ENCODE data around the gene COL25A1.

The COL25A1 gene

DNA sequence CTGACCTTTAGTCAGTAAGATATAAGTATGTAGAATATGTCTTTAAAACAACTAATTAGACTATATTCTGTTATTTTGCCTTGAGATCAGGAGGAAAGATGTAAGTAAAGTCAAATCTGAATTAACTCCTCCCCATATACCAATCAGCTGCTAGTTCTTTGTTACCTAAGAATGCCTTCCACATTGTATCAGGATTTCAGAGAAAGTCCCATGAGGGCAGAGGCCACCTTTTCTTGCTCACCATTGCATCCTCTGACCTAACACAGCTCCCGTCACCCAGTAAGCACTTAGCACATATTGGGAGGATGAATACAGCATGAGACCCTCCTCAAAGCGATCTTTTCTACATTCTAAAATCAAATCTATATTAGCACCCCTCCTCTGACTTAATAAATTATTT, 87.0 kb downstream of the COL25A1 start:
- no peak for DNase-seq (ENCODE audit: low spot score)
- in situ Hi-C loops (cut with MboI; ENCODE audit: low sequenced_read_pairs, unreplicated experiment): no loop called here
- TF ChIP-seq, protein P1, sequence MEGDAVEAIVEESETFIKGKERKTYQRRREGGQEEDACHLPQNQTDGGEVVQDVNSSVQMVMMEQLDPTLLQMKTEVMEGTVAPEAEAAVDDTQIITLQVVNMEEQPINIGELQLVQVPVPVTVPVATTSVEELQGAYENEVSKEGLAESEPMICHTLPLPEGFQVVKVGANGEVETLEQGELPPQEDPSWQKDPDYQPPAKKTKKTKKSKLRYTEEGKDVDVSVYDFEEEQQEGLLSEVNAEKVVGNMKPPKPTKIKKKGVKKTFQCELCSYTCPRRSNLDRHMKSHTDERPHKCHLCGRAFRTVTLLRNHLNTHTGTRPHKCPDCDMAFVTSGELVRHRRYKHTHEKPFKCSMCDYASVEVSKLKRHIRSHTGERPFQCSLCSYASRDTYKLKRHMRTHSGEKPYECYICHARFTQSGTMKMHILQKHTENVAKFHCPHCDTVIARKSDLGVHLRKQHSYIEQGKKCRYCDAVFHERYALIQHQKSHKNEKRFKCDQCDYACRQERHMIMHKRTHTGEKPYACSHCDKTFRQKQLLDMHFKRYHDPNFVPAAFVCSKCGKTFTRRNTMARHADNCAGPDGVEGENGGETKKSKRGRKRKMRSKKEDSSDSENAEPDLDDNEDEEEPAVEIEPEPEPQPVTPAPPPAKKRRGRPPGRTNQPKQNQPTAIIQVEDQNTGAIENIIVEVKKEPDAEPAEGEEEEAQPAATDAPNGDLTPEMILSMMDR (IDR thresholded peaks at IDR 0.05; ENCODE audit: borderline replicate concordance, control extremely low read depth, extremely low read depth, insufficient read depth, missing control alignments): no peak

DNA sequence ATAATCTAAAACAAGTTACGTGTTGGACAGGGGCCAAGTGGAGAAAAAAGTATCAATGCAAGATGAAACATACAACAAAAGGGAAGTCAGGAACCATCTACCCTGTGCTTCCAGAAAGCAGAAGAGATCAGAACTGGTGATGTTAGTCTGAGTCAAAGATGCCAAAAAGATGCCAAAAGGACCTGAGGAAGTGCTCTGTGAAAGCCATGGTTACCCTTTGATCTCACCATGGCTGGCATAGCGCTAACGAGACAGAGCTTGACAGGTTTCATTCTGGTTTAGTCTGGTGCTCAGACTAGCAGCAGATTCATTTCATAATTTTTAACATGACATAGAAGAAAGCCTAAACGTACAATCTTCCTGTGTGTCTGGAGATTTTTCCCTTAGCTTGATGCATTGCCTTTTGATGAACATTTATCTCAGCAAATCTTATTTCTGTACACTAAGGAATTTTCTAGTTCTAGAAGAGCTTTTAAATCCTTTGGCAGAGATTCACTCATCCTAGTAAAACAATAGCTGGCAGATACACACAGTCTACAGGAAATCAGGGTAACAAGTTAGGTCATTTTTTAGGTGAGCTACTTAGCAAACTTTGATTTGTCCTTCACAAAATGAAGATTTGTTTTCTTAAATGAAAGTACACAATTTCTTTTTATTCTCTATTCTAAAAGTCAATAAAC, 87.7 kb downstream of the COL25A1 start:
- no peak for DNase-seq (ENCODE audit: low spot score)
- TF ChIP-seq, protein P1 (IDR thresholded peaks at IDR 0.05; ENCODE audit: borderline replicate concordance, control extremely low read depth, extremely low read depth, insufficient read depth, missing control alignments): no peak
- in situ Hi-C loops (cut with MboI; ENCODE audit: low sequenced_read_pairs, unreplicated experiment): no loop called here

DNA sequence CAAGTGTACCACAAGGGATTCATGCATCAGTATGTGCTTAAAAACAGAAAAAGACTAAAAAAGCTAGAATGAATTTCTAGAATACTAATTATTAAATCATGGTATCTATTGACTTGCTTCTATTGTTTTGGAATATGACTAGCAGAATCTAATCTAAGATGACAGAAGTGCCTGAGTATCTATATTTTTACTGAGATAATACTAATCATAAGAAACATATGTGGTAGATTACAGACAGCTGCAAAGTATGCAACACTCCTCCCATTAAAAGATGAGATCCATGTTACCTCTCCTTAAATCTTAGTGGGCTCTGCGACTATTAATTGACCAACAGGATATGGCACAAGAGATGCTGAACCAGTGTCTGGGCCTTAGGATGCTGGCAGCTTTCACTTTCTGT, 89.4 kb downstream of the COL25A1 start:
- in situ Hi-C loops (cut with MboI; ENCODE audit: low sequenced_read_pairs, unreplicated experiment): no loop called here
- TF ChIP-seq, protein P1 (IDR thresholded peaks at IDR 0.05; ENCODE audit: borderline replicate concordance, control extremely low read depth, extremely low read depth, insufficient read depth, missing control alignments): no peak
- no peak for DNase-seq (ENCODE audit: low spot score)

DNA sequence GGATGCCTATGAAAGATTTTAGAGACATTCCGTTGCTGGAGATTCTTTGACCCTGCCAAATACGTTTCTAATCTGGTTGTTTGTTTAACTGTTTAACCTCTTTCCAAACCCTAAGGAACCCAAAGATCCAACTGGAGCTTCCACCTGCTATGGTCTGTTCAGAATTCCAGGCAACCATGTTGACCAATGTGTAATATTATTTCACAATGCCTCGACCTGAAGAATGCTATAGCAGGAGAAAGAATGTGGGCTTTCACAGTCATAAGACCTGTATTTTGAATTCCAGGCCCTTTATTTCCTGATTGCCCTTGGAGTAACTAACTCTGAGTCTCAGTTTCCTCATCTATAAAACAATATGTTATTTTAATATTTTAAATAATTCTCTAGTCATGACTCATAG, 90.8 kb downstream of the COL25A1 start:
- no peak for DNase-seq (ENCODE audit: low spot score)
- in situ Hi-C loops (cut with MboI; ENCODE audit: low sequenced_read_pairs, unreplicated experiment): no loop called here
- TF ChIP-seq, protein P1 (IDR thresholded peaks at IDR 0.05; ENCODE audit: borderline replicate concordance, control extremely low read depth, extremely low read depth, insufficient read depth, missing control alignments): no peak

DNA sequence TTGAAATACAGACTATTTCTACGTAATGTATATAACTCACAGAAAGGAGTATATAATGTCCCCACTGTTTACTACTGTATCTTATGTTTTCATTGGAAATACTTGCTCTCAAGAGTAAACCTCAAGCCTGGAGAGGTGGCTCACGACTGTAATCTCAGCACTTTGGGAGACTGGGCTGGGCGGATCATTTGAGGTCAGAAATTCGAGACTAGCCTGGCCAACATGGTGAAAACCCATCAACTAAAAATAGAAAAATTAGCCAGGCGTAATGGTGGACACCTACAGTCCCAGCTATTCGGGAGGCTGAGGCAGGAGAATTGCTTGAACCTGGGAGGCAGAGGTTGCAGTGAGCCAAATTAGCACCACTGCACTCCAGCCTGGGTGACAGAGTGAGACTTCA, 92.8 kb downstream of the COL25A1 start:
- in situ Hi-C loops (cut with MboI; ENCODE audit: low sequenced_read_pairs, unreplicated experiment): no loop called here
- TF ChIP-seq, protein P1 (IDR thresholded peaks at IDR 0.05; ENCODE audit: borderline replicate concordance, control extremely low read depth, extremely low read depth, insufficient read depth, missing control alignments): no peak
- DNase-seq (ENCODE audit: low spot score): no peak

DNA sequence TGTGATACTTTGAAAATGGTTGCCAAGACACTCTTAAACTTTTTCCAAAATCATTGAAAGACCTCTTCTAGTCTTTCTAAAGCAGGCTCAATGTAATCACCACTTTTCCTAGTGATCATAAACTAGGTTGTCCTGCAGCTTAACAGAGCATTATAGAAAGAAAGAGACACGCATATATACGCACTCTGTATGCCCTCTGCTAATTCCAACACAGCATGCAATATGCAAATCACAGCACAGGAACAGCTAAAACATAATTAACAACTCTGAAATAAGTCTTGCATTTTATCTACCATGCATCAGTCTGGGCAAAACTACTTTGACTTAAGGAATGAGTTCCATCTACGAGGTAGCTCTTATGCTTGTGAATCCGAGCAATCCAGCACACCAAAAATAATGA, 94.6 kb downstream of the COL25A1 start:
- DNase-seq (ENCODE audit: low spot score): no peak
- TF ChIP-seq, protein P1 (IDR thresholded peaks at IDR 0.05; ENCODE audit: borderline replicate concordance, control extremely low read depth, extremely low read depth, insufficient read depth, missing control alignments): no peak
- in situ Hi-C loops (cut with MboI; ENCODE audit: low sequenced_read_pairs, unreplicated experiment): no loop called here

Data from GM13976 (cell line).